Kidney tubule cell (primary cell): ENCODE results near the gene AHCTF1.
"Not testable (repeated sequence)": the region's sequence is repeated elsewhere in the genome, so short reads cannot be mapped to it uniquely, and the experiment has no call there.

Experiments used
- DNase-seq: peaks from one replicate; pipeline ENCODE4 v3.0.0-alpha.2; 2018; ENCODE audit warnings: low spot score

AHCTF1 gene

DNA sequence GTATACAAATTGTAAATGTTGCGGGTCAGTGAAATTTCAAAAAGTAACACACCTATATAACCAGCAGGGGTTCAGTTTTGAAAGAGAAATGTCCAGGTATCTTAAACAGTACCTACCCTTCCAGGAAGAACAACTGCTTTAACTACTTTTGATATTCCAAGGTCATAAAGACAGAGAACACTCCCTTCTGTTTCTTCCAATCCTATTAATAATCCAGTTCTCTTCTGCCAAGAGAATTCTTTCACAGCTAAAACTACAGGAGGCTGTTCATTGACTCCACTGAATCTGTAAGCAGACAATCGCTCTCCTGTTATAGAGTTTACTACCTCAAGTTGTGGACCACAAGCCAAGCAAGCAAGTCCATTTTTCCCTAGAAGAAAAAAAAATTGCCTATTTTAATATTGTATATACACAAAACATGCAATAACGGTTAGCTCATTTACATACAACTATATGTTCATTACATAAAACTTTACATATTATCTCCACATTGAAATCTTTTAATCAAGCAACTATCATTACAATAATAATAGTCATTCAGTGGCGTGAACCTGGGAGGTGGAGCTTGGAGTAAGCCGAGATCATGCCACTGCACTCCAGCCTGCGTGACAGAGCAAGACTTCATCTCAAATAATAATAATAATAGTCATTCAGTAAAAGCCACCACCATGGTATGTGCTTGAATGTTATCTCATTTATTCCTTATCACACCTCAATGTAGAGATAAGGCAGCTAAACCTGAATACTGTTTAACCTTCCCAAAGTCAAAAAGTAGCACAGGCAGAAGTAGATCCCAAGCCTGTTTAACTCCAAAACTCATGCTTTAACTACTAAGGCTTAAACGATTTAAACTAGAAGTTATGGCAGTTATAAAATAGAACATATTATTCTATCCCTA, 15.5 kb downstream of the AHCTF1 start:
- DNase-seq, result not testable (repeated sequence)

DNA sequence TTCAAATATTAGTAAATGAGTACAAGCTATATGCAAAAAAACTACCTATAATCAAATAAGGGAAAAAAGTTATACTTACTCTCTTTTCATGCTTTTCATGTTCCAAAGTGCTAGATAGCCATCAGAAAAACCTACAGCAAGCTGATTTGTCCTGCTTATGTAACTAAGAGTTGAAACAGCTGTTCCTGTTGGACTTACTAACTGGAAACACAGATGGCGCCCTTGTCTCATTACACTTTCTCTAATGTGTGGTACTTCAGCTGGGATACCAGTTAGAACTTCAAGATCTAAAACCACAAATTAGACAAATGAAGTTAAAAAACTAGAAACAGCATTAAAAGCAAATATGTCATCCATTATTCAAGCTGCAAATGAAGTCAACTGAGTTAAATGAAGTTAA, 24.3 kb downstream of the AHCTF1 start:
- peak; percentile 46 for DNase-seq

DNA sequence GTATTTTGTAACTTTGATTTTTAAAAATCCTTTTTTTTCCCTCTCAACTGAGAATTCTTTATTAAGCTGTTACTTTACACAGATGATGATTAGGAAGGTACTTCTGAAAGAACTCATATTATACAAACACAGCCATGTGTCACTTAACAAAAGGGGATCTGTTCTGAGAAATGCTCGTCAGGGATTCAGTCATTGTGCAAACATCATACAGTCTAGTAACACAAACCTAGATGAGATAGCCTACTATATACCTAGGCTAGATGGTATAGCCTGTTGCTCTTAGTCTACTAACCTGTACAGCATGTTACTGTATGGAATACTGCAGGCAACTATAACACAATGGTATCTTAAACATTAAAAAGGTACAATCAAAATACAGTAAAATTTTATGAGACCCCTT, 24.9 kb downstream of the AHCTF1 start:
- DNase-seq, result no peak

DNA sequence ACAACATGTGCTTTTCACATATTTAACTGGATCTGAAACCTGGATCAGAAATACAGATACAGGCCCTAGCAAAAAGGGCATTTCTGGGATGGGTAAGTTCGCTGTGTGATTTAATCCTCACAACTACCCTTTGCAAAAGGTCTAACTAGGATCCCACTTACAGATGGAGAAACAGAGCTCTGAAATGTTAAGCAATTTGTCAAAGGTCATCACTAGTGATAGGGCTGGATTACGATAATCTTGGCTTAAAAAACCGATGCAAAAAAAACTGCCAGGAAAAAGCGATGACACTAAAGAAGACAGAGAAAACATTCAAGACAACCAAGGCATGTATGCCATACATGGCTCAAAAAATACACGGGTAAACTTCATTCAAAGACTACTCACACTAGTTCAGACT, 29.9 kb downstream of the AHCTF1 start:
- DNase-seq, result no peak

DNA sequence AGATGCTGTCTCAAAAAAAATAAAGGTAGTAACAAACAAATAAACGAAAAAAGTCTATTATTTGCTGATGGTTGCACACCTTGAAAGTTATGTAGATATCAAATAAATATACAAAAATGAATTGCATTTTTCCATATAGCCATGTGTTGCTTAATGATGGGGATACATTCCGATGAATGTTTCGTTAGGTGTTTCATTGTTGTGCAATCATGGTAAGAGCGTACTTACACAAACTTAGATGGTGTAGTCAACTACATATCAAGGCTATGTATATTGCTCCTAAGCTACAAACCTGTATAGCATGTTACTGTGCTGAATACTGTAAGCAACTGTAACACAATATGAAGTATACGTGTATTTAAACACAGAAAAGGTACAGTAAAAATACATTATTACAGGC, 34.4 kb downstream of the AHCTF1 start:
- DNase-seq, result no peak

DNA sequence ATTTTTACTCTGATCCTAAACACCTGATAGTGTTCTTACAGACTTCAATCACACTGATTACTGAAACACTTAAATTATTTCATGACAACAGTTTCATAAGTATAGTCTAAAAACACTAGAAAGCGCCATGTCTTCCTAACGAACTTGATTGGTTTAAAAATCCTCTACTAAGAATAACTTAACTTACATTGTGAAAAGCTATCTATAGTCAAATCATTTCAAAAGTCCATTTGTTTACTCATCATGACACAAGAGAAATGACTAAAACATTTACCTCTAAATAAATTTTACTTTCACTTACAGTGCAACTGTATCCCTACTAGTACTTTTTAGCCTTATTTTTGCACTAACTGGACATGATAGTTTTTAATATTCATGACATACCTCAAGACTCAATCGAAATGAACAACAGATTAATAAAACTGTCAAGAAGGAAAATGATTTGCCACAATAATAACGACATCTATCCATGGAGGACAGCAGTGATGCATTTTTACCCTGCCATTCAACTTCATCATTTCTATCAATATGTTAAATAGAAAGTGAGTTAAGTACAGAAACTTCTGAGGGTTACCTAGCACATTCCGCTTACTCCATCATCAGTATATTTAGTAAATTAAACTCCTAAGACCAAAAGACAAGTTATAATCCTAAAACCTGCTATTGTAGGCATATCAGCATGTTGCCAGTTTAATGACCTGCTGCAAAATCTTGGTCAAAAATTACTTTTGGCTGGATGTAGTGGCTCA, 38.4 kb downstream of the AHCTF1 start:
- no peak for DNase-seq

DNA sequence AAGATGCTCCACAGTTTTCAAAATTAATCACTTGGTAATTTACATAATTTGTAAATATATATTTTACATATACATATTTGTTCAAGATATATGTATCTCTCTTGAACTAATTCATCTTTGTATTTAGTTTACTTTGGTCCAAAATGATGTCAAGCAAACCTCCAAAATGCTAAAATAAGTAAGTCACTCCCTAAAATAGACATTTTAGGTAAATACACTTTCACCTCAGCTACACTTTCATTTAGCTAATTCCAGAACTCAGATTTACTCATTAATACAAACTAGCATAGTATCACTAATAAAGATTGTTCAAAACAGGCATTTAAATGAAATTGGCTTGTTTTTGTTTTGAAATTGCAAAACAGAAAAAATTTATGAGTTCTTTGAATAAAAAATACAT, 40.6 kb downstream of the AHCTF1 start:
- no peak for DNase-seq

DNA sequence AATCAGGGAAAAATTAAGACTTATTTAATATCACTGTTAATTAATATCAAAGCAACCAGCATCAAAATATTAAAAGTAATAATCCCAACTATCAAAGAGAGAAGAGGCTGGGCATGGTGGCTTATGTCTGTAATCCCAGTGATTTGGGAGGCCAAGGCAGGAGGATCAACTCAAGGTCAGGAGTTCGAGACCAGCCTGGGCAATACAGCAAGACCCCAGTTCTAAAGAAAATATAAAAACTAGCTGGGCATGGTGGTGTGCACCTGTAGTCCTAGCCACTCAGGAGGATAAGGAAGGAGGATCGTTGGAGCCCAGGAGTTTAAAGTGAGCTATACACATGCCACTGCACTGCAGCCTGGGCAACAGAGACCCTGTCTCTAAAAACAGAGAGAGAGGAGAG, 43.2 kb downstream of the AHCTF1 start:
- no peak for DNase-seq

DNA sequence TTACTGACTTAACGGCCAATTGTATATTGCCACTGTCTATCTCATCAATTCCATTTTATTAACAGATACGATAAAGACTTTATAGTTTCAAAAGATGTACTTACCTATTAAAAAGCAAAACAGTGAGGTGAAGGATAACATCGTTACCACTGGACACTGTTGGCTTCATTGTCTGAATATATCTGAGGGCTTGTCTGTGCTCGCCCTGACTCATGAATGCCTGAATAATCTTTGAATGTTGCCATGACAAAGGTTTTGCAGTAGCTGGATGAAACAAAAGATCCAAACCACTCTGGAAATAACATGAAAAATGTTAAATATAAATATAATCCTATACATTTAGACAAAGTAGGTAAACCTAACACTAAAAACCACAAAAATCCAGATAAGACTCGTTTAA, 46.4 kb downstream of the AHCTF1 start:
- DNase-seq, result not testable (repeated sequence)

DNA sequence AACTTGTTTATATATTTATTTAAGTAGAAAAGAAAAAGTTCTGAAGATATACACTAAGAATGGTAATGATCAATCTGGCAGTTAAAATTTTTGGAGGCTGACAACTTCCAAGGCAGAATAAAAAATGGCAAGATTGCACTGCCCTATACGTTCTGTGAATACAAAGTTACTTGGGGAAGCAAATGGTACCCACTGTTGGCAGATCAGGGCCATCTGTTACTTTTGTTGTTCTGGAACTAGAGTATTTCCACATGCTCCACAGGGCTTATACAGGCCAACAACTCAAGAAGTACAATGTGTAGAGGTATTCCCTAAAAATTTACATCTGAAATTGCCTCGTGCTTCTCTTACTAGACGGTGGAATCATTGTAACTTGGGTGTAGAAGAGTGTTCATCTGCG, 53.2 kb downstream of the AHCTF1 start:
- no peak for DNase-seq

DNA sequence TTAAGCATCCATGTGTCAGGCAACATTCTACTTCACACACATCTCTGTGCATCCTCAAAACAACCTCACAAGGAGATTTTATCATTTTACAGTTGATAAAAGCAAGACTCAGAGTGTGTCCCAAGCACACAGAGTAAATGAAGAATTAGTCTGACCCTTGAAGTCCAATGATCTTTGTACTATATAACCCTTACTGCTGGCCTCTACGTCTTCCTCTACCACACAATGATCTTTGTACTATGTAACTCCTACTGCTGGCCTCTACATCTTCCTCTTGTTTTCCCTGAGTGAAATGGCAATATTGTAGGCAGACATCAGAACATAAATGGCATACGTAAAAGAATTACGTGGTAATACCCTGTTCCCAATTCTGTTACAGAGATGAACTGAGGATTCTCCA, 55.3 kb downstream of the AHCTF1 start:
- no peak for DNase-seq

DNA sequence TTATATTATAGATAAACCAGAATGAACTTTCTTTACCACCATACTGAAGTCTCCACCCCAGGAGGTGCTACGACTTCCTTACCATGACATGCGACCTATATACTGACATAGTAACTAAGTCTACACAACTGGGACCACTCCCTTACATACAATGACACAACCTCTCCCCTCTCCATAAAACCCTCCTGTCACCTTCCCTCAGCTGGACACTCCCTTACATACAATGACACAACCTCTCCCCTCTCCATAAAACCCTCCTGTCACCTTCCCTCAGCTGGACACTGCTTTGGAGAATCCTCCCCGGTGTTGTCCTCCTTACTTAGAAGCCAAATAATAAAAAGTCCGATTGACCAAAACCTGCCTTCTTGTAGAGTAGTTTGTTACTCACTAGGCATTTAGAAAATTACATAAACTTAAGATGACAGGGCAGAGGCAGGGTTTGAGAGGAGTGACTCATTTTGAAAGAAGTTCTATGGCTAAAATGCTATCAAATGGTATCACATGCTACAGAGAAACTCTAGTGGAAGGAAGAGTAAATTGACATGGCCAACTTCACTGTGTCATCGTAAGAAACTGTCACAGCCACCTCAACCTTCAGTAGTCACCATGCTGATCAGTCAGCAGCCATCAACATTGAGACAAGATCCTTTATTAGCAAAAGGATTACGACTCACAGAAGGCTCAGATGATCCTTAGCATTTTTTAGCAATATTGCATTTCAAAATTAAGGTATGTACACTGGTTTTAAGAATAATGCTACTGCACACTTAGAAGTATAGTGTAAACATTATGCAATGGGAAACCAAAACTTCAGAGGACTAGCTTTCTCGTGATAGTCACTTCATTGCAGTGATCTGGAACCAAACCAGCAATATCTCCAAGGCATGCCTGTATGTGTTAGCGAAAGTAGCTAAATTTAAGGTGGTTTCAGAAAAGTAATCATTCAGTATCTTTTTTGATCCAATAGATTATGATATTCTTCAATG, 56.4 kb downstream of the AHCTF1 start:
- DNase-seq, result peak; percentile 76

DNA sequence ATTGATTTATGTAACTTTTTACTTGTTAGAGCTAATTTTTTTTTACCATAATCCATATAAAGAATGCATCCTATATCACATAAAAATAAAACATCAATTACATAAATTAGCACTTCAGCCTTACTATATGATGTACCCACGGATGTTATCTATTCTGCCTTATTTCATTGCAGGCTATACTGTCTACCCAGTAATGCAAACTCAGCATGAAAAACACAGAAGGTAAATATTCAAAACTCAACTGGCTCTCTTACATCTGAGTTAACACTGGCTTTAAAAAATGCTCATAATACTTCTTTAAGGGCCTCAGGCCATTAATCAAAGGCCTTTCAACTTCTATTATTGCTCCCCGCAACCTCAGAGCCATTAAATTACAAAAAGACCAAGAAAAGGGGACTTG, 65.8 kb downstream of the AHCTF1 start:
- no peak for DNase-seq

DNA sequence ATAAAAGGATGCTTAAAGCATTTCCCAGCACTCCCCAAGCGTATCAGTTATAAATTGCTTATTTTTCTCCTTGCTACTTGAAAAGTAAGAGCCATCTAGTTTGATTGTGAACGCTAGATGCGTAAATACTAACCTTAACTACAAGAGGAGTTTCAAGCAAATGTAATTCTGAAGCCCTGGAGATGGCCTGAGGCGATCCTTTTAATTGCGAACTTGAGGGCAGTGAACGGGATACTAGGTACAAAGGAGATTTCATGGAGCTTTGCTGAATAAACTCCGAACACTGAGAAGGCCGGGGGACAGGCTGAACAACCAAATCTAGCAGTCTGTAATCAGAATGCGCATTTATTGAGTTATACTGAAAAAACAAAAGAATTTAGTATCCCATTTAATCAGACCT, 68.0 kb downstream of the AHCTF1 start:
- not testable (repeated sequence) for DNase-seq

DNA sequence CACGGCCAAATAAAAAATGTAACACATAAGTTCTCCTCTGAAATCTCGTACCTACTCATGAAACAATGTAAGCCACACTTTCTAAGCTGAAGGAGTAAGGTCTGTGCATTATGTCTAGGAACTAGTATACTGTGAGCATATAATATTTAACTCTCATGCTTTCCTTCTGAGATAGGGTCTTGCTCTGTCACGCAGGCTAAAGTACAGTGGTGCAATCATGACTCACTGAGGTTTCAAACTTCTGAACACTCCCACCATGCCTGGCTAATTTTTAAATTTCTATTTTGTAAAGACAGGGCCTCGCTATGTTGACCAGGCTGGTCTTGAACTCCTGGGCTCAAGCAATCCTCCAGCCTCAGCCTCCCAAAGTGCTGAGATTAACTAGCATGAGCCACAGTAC, 71.3 kb downstream of the AHCTF1 start:
- peak; percentile 15 for DNase-seq

DNA sequence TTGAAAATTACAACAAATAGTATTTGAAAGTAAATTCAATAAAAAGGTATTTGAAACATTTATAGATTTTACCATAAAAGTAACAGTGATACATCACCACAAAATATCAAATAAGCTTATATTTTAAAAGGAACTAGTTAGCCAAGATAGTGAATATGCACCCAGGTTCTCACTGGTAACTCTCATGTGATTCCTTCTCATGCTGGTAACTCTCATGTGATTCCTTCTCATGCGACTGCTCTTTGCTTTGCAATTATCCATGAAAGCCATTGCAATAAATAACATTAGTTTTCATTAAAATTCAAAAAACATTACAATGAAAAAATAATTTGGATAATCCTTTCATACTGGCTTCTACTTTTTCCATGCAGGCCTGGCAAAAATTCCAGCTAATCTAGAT, 75.4 kb downstream of the AHCTF1 start:
- DNase-seq, result no peak

DNA sequence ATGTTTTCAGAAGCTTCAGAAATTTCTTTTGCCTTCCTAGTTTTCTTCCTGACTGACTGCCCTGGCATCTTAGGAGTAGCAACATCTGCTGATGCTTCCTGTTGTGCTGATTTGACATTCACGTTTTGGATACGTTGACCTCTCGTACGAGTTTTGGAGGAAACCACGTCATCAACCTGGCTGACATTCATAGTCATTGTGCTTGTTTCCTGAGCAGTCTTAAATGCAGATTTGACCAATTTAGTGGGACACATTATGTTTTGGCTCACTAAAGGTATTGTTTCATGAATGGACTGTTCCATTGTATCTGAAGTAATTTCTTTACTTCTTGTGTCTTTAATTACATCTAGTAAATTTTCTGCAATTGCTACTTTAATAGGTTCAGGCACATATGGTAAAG, 81.1 kb downstream of the AHCTF1 start:
- not testable (repeated sequence) for DNase-seq

DNA sequence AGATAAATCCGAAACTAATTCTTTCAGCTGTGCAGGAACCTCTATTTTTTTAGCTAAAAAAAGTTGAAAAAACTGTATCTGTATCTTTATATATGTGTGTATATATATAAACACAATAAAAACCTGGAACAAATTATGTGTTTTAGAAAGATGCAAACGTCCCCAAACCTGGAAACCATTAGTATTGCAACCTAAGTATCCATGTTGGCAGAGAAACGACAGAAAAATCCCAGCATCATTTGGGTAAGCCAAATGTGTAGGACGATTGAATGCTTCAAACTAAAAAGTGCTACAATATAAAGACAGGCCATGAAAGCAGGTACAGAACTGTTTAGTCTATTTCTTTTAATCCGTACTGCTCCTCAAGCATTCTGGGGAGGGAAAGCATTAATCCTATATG, 87.9 kb downstream of the AHCTF1 start:
- DNase-seq, result no peak

DNA sequence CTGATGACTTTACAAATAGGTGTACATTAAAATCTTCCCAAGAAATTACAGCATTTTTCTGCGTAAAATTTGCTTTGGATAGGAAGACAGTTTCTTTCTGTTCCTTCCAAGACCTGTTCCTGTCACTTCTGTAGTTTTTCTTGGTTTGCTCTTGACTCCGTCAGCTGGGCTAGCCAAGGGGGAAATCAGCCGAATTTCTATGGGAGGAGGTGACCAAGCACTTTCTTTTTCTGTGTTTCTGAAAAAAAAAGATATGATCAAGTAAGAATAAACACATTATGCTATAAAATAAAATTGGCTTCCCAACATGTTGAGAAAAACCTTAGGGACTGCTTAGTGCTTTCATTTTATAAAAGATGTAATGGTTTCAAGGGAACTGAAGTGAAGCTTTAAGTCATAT, 91.0 kb downstream of the AHCTF1 start:
- not testable (repeated sequence) for DNase-seq

DNA sequence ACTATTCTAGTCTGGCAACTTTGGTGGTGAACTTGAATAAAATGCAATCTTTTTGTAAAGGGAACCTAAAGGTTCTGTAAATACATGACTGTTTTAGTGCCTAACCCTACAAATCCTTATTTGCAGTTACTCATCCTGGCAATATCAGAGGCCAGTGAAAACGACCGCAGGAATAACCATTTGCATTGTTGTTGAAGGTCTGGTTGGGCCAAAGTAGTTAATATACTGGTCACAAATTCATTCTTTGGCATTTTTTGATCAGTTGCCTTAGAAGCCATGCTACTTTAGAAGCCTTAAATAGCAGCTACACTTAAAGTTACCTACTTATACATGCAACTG, 93.7 kb downstream of the AHCTF1 start:
- no peak for DNase-seq

DNA sequence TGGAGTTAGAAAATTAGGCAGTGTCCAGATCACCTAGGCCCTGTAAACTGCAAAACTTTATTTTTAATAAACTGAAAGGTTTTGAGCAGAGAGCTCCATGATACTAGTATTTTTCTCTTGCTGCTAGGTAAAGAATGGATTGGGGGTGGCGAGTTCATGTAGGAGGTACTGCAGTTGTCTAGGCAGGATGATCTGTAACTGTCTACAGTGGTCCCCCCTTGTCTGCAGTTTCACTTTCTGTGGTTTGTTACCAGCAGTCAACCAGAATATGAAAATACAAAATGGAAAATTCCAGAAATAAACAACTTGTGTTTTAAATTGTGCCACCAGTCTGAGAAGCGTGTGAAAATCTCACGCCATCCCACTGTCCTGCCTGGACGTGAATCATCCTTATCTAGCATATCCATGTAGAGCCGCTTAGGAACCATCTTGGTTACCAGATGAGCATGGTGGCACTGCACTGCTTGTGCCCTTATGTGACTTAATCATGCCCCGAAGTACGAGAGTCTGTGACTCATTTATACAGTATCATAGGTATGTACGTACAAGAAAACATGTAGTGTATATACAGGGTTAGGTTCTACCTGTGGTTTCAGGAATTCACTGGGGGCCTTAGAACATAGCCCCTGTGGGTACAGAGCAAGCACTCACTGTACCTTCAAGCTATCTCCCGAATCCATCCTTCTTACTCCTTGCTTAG, 94.2 kb downstream of the AHCTF1 start:
- peak; percentile 4 for DNase-seq
